Keratinocyte (primary cell): ENCODE results near the gene ACR. TPM values are rescaled to one million over a fixed set of nuclear protein-coding genes. Genes with fewer than 3 reads are reported as not detected.

ENCODE experiments used
- DNase-seq: peaks from one replicate; pipeline ENCODE4 v3.0.0-alpha.2; 2011; ENCODE audit warnings: low read depth, missing footprints, low spot score
- FAIRE-seq: peaks from 2 replicates; lab custom pipeline; 2011; peaks lifted over from hg19 to GRCh38; lab: Jason Lieb, UNC
- H2AFZ ChIP-seq: 2 replicates; pipeline ENCODE4 v1.6.0; 2012; ENCODE audit warnings: low read length, control low read depth, inconsistent platforms; ENCODE audit not compliant: control insufficient read depth
- H3K27ac ChIP-seq: 2 replicates; pipeline ENCODE4 v1.5.1; 2011; ENCODE audit warnings: low read length; ENCODE audit not compliant: control insufficient read depth, insufficient read depth
- H3K27me3 ChIP-seq: 3 replicates; pipeline ENCODE4 v1.6.0; 2011; ENCODE audit warnings: low read length; ENCODE audit not compliant: control insufficient read depth, insufficient read depth; ENCODE audit errors: extremely low read depth
- H3K36me3 ChIP-seq, 2 experiments: 2 replicates in 1 of 2; 3 replicates in 1 of 2; pipeline ENCODE4 v1.5.1; 2011; ENCODE audit warnings: low read length in 2 of 2, mild to moderate bottlenecking in 1 of 2; ENCODE audit not compliant: control insufficient read depth in 2 of 2, insufficient read depth in 2 of 2; ENCODE audit errors: extremely low read depth in 1 of 2
- H3K4me1 ChIP-seq: 3 replicates; pipeline ENCODE4 v1.5.1; 2011; ENCODE audit warnings: low read length; ENCODE audit not compliant: control insufficient read depth, insufficient read depth; ENCODE audit errors: extremely low read depth
- H3K4me2 ChIP-seq: 3 replicates; pipeline ENCODE4 v1.6.0; 2011; ENCODE audit warnings: low read depth, low read length; ENCODE audit not compliant: control insufficient read depth, insufficient read depth; ENCODE audit errors: extremely low read depth
- H3K4me3 ChIP-seq, 3 experiments: fragments of 200-600 bp in 1 of 3; sonication (generic) in 1 of 3; 2 replicates in 2 of 3; 3 replicates in 1 of 3; pipeline ENCODE4 v1.5.1; 2011 to 2016; ENCODE audit warnings: low read length in 3 of 3, mild to moderate bottlenecking in 3 of 3, control low read depth in 2 of 3, inconsistent platforms in 1 of 3, low read depth in 1 of 3, mixed read lengths in 1 of 3, mixed run types in 1 of 3, moderate library complexity in 1 of 3; ENCODE audit not compliant: control insufficient read depth in 2 of 3, insufficient read depth in 2 of 3; ENCODE audit errors: extremely low read depth in 1 of 3
- H3K79me2 ChIP-seq: 2 replicates; pipeline ENCODE4 v1.6.0; 2012; ENCODE audit warnings: low read length; ENCODE audit not compliant: control insufficient read depth, insufficient read depth
- H3K9ac ChIP-seq: 3 replicates; pipeline ENCODE4 v1.6.0; 2011; ENCODE audit warnings: low read length; ENCODE audit not compliant: control insufficient read depth, insufficient read depth; ENCODE audit errors: extremely low read depth
- H3K9me1 ChIP-seq: 3 replicates; pipeline ENCODE4 v1.6.0; 2011; ENCODE audit warnings: low read length; ENCODE audit not compliant: control insufficient read depth, insufficient read depth; ENCODE audit errors: extremely low read depth
- H3K9me3 ChIP-seq: 2 replicates; pipeline ENCODE4 v1.5.1; 2012; ENCODE audit warnings: low read depth, low read length; ENCODE audit not compliant: control insufficient read depth
- H4K20me1 ChIP-seq: 3 replicates; pipeline ENCODE4 v1.6.0; 2011; ENCODE audit warnings: low read length; ENCODE audit not compliant: control insufficient read depth, insufficient read depth; ENCODE audit errors: extremely low read depth
- EZH2 ChIP-seq: IDR thresholded peaks from one replicate; pipeline ENCODE4 v1.6.1; 2012; ENCODE audit warnings: inconsistent platforms, mild to moderate bottlenecking, low read length, moderate library complexity
- dilution Hi-C: fragments of 300-500 bp; cut with MboI; formaldehyde crosslinking; loops from one replicate; pipeline ENCODE4 v1.7.0; 2020; ENCODE audit warnings: low sequenced_read_pairs; ENCODE audit not compliant: extremely low pct_ligation_motif_present
- polyA plus RNA-seq, 5 experiments: library from polyadenylated mRNA; depleted of rRNA in 3 of 5; stranded (reverse) in 3 of 5; stranded (forward) in 1 of 5; unstranded in 1 of 5; fragments of >200 nt; gene quantifications; 1 replicate in 1 of 5; 2 replicates in 3 of 5; 3 replicates in 1 of 5; pipeline versions ENCODE4 v1.2.1 to v1.2.3, GENCODE V29; 2011 to 2012; ENCODE audit warnings: missing spikeins in 2 of 5, low read depth in 1 of 5, low replicate concordance in 1 of 5
- TF ChIP-seq, protein P1 (sequence below), 3 experiments: IDR thresholded peaks in 1 of 3; conservative IDR thresholded peaks in 1 of 3; optimal IDR thresholded peaks in 1 of 3; 2 replicates in 2 of 3; 3 replicates in 1 of 3; pipeline versions ENCODE3 to v1.5.1; 2011; ENCODE audit warnings: low read length in 3 of 3, mild to moderate bottlenecking in 3 of 3, moderate library complexity in 2 of 3, control low read depth in 1 of 3, inconsistent platforms in 1 of 3; ENCODE audit not compliant: insufficient read depth in 2 of 3; ENCODE audit errors: extremely low read depth in 1 of 3

The ACR gene
- polyA plus RNA-seq, 1 donor (not counting 4 experiments of a cell fraction or from before 2014, with no cell fraction given), result not detected

DNA sequence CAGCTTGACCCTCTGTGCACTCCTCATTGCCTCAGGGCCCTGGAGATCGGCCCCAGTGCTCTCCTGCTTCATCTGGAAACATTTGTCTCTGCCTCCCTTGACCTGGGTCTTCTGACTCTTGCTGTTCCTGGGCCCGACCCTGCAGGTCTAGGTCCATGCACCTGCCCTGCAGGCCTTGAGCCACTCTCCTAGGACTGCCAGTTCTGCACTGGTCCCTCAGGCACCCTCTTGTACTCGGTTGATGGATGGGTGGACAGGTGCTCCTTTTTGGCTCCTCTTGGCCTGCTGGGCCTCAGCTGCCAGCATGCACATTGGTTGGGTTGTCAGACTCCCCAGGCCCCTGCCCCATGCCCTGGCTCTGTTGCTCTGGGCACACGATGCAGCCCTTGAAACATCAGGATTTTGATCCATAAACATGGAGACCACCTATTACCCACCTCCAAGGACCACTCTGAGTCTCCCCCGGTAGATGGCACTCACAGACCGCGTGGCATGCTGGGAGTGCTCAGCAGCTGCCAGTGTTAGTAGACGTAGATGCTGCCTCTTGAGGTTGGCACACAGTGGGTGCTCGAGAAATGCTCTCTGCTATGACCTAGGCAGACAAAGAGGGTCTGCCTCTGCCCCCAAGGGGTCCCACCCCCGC lies 20.2 kb upstream of the ACR start:
- Histone ChIP-seq H3K4me1 (no peaks in the 10 kb centered on the region), H4K20me1 (no peaks in the 10 kb centered on the region), H3K79me2 (no peaks in the 10 kb centered on the region), H3K9me3 (no peaks in the 10 kb centered on the region), H3K4me3 (no peak overlapping the region), H3K9ac (no peak overlapping the region), H3K36me3 (peaks cover 0 to 2% of the 10 kb centered on the region in 2 experiments), H3K4me2 (no peak overlapping the region), H2AFZ (no peak overlapping the region), H3K9me1 (no peaks in the 10 kb centered on the region), H3K27ac (no peak overlapping the region), H3K27me3 (peaks cover 22% of the 10 kb centered on the region)
- TF ChIP-seq EZH2, result no peak
- TF ChIP-seq, protein P1, sequence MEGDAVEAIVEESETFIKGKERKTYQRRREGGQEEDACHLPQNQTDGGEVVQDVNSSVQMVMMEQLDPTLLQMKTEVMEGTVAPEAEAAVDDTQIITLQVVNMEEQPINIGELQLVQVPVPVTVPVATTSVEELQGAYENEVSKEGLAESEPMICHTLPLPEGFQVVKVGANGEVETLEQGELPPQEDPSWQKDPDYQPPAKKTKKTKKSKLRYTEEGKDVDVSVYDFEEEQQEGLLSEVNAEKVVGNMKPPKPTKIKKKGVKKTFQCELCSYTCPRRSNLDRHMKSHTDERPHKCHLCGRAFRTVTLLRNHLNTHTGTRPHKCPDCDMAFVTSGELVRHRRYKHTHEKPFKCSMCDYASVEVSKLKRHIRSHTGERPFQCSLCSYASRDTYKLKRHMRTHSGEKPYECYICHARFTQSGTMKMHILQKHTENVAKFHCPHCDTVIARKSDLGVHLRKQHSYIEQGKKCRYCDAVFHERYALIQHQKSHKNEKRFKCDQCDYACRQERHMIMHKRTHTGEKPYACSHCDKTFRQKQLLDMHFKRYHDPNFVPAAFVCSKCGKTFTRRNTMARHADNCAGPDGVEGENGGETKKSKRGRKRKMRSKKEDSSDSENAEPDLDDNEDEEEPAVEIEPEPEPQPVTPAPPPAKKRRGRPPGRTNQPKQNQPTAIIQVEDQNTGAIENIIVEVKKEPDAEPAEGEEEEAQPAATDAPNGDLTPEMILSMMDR (optimal IDR thresholded peaks at IDR 0.05 in 1 of 3, IDR thresholded peaks at IDR 0.05 in 1 of 3, conservative IDR thresholded peaks at IDR 0.05 in 1 of 3; ENCODE audit: extremely low read depth in 1 of 3, insufficient read depth in 2 of 3, low read length in 3 of 3), result no peak
- dilution Hi-C loops, result no loop called here
- no peak for DNase-seq
- no peak for FAIRE-seq

DNA sequence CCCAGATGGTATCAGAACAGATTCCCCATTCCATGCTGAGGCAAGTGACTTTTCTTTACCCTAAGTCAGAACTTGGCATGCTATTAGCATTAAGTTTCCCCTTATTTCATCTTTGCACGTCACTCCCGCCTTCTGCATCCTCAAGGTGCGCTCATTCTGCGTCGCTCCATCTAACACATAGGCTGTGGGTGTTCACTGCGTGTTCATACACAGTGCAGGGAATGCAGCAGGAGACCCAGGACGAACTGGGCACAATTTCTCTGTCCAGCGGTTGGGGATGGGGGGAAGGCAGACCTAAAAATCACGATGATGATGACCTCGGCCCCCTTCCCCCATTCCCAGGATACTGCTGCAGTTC lies 19.7 kb upstream of the ACR start:
- H3K4me1 ChIP-seq, result no peaks in the 10 kb centered on the region
- no peaks in the 10 kb centered on the region for H3K9me1 ChIP-seq
- H3K27me3 ChIP-seq, result peaks cover 22% of the 10 kb centered on the region
- no peak for DNase-seq
- dilution Hi-C loops, result no loop called here
- no peaks in the 10 kb centered on the region for H3K9me3 ChIP-seq
- TF ChIP-seq EZH2, result no peak
- TF ChIP-seq, protein P1 (optimal IDR thresholded peaks at IDR 0.05 in 1 of 3, IDR thresholded peaks at IDR 0.05 in 1 of 3, conservative IDR thresholded peaks at IDR 0.05 in 1 of 3; ENCODE audit: extremely low read depth in 1 of 3, insufficient read depth in 2 of 3, low read length in 3 of 3), result no peak
- no peak overlapping the region for H3K4me3 ChIP-seq
- H3K27ac ChIP-seq, result no peak overlapping the region
- H3K4me2 ChIP-seq, result no peak overlapping the region
- no peaks in the 10 kb centered on the region for H3K79me2 ChIP-seq
- no peak overlapping the region for H3K9ac ChIP-seq
- no peaks in the 10 kb centered on the region for H4K20me1 ChIP-seq
- H3K36me3 ChIP-seq, result peaks cover 0 to 2% of the 10 kb centered on the region in 2 experiments
- H2AFZ ChIP-seq, result no peak overlapping the region
- no peak for FAIRE-seq
